Activated B cell treated with CpG ODN at 0.5 μM for 24 hours (primary cell): ENCODE data around the gene KCNG4. TPM values are rescaled to one million over a fixed set of nuclear protein-coding genes. Genes with fewer than 3 reads are reported as not detected.

Source experiments
- ATAC-seq: fragments of 200-7000 bp; cut with Tn5 transposase; one replicate; pipeline ENCODE4 v1.10.0; 2021; ENCODE audit warnings: low read depth, mild to moderate bottlenecking, moderate library complexity
- CTCF ChIA-PET: fragments of 350-600 bp; sonication (Branson Sonifier 250); formaldehyde crosslinking; loops from one replicate; lab custom pipeline; 2021; ENCODE audit warnings: antibody characterized with exemption; lab: Charles Lee
- POLR2A ChIA-PET: fragments of 350-600 bp; sonication (Branson Sonifier 250); formaldehyde crosslinking; loops from one replicate; lab custom pipeline; 2021; ENCODE audit warnings: antibody characterized with exemption; lab: Charles Lee
- DNase-seq: peaks from one replicate; pipeline ENCODE4 v3.0.0; 2022
- H3K27ac Mint-ChIP-seq: one replicate; pipeline ENCODE4 v1.8.0; 2020; ENCODE audit warnings: mixed read lengths
- H3K27me3 Mint-ChIP-seq: one replicate; pipeline ENCODE4 v1.8.0; 2021; ENCODE audit warnings: mixed read lengths
- H3K36me3 Mint-ChIP-seq: one replicate; pipeline ENCODE4 v1.8.0; 2021; ENCODE audit warnings: low read depth, mixed read lengths
- H3K4me1 Mint-ChIP-seq: one replicate; pipeline ENCODE4 v1.8.0; 2021; ENCODE audit warnings: mixed read lengths
- H3K4me3 Mint-ChIP-seq: one replicate; pipeline ENCODE4 v1.8.0; 2020; ENCODE audit warnings: mild to moderate bottlenecking, mixed read lengths
- H3K9me3 Mint-ChIP-seq: one replicate; pipeline ENCODE4 v1.8.0; 2020; ENCODE audit warnings: mixed read lengths
- CTCF ChIP-seq: fragments of 200-600 bp; IDR thresholded peaks from one replicate; pipeline ENCODE4 v1.8.0; 2022; ENCODE audit warnings: antibody characterized with exemption, mild to moderate bottlenecking
- intact Hi-C: fragments of 100-400 bp; cut with micrococcal nuclease; formaldehyde crosslinking; loops from one replicate; pipeline ENCODE4 v1.15.1; 2024
- total RNA-seq: library from RNA; stranded (reverse); gene quantifications from 2 replicates; pipeline ENCODE4 v1.2.3, GENCODE V29; 2022

KCNG4 gene
- total RNA-seq, 1 donor from 2014 or later, result not detected

DNA sequence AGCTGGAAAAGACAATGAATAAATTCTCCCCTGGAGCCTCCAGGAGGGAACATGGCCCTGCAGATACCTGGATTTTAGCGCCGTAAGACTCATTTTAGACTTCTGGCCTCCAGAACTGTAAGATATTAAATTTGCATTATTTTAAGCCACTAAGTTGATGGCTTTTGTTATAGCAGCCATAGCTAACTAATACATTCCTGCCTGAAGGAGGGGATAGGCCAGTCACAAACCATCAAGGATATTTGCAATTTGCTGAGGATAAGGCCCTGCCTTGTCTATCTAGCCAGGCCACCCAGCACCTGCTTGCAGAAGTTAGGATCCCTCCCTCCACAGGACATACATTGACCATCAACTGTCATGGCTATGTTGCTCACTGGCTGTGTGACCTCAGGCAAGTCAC, 4.9 kb upstream of the KCNG4 start:
- Mint-ChIP-seq H3K36me3 (no peaks in the 10 kb centered on the region), H3K4me3 (no peak overlapping the region), H3K27me3 (peaks cover 24% of the 10 kb centered on the region), H3K27ac (no peak overlapping the region), H3K4me1 (no peaks in the 10 kb centered on the region), H3K9me3 (peaks cover 4% of the 10 kb centered on the region)
- intact Hi-C loops, result no loop called here
- ChIA-PET CTCF (no interaction called here), POLR2A (no interaction called here)
- ATAC-seq (no peak), DNase-seq (no peak)
- no peak for TF ChIP-seq CTCF

DNA sequence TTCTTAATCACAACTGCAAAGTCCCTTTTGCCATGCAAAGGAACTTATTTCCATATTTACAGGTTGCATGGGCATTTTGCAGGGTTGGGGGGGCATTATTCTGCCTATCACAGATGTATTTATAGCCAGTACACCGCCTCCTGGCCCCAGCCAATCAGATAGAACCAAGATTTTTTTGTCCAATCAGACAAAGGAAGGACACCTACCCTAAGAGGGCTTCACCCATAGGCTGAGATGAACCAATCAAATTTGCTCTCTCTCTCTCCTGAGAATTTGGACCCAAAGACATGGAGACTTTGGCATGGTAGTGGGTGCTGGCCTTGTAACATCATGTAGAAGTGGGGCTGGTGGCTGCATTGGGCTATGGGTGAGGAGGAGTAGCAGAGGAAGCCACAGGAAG, 3.9 kb upstream of the KCNG4 start:
- no peaks in the 10 kb centered on the region for H3K4me1 Mint-ChIP-seq
- DNase-seq (no peak), ATAC-seq (no peak)
- peaks cover 4% of the 10 kb centered on the region for H3K9me3 Mint-ChIP-seq
- ChIA-PET CTCF (no interaction called here), POLR2A (no interaction called here)
- H3K27ac Mint-ChIP-seq, result no peak overlapping the region
- no peak overlapping the region for H3K4me3 Mint-ChIP-seq
- H3K36me3 Mint-ChIP-seq, result no peaks in the 10 kb centered on the region
- TF ChIP-seq CTCF, result no peak
- intact Hi-C loops, result no loop called here
- peaks cover 29% of the 10 kb centered on the region for H3K27me3 Mint-ChIP-seq

DNA sequence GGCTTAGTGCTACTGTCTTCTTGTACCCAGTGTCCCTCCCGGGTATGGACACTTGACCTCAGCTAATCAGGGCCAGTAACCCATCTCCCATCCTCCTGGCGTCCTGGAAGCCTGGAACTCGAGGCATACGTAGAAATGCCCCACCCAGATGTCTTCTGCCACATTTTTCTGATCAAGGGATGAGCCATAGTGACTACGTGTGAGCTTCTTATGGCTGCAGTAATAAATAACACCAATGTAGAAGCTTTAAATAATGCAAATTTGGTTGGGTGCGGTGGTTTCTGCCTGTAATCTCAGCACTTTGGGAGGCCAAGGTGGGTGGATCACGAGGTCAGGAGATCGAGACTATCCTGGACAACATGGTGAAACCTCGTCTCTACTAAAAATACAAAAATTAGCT, 3.0 kb upstream of the KCNG4 start:
- TF ChIP-seq CTCF, result no peak
- DNase-seq, result no peak
- Mint-ChIP-seq H3K36me3 (no peaks in the 10 kb centered on the region), H3K9me3 (peaks cover 4% of the 10 kb centered on the region), H3K27ac (no peak overlapping the region), H3K4me1 (no peaks in the 10 kb centered on the region), H3K27me3 (peaks cover 31% of the 10 kb centered on the region), H3K4me3 (no peak overlapping the region)
- POLR2A ChIA-PET, result interaction anchor here (0.5 kb wide), 1 partner anchor 213 kb away, joined by 3 read pairs; no protein-coding TSS in a partner anchor
- CTCF ChIA-PET, result no interaction called here
- intact Hi-C loops, result no loop called here
- ATAC-seq, result no peak

DNA sequence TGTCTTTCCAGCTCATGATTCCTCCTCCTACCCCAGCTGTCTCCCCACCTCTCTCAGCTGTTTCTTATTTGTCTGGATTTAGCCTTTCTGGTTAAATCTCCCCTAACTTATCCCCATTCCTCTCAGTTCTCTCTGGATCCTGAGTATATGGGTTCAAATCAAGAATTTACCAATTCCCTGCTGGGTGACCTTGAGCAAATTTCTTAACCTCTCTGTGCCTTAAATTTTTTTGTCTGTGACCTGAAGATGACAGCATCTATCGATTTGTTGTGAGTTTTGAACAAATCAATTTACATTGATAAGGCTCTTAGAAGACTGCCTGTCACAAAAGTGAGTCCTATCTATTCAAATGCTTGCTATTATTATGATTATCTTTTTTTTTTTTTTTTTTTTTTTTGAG, 2.0 kb upstream of the KCNG4 start:
- DNase-seq, result no peak
- intact Hi-C loops, result no loop called here
- ChIA-PET POLR2A (no interaction called here), CTCF (no interaction called here)
- no peaks in the 10 kb centered on the region for H3K36me3 Mint-ChIP-seq
- no peaks in the 10 kb centered on the region for H3K4me1 Mint-ChIP-seq
- H3K27me3 Mint-ChIP-seq, result peaks cover 36% of the 10 kb centered on the region
- H3K9me3 Mint-ChIP-seq, result peaks cover 4% of the 10 kb centered on the region
- no peak for TF ChIP-seq CTCF
- H3K4me3 Mint-ChIP-seq, result no peak overlapping the region
- H3K27ac Mint-ChIP-seq, result no peak overlapping the region
- no peak for ATAC-seq

DNA sequence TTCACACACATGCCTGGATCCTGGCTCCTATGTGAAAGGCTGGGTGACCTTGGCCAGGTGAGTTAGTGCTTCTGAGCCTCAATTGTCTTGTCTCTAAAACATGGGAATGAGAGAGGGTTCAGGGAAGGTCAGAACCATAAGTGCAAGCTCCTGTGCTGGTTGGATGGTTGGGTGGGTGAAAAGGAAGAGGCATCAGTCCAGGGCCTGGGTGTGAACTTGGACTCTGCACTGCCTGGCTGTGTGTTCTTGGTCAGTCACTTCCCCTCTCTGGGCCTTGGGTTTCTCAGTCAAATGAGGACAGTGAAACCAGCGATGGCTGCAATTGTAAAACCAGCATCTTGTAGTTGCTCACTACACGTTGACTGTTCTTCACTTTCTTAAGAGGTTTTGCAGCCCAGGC, 643 bp upstream of the KCNG4 start:
- no peak for ATAC-seq
- Mint-ChIP-seq H3K27ac (no peak overlapping the region), H3K4me3 (no peak overlapping the region), H3K4me1 (no peaks in the 10 kb centered on the region), H3K9me3 (peaks cover 4% of the 10 kb centered on the region), H3K36me3 (no peaks in the 10 kb centered on the region), H3K27me3 (peaks cover 36% of the 10 kb centered on the region)
- CTCF ChIA-PET, result no interaction called here
- no peak for TF ChIP-seq CTCF
- POLR2A ChIA-PET, result no interaction called here
- intact Hi-C loops, result no loop called here
- DNase-seq, result no peak
